SK-N-SH (cell line): Measurements from ENCODE around the gene SPTBN5. TPM values are rescaled to one million over a fixed set of nuclear protein-coding genes. Genes with fewer than 3 reads are reported as not detected.

Experiments used
- CTCF ChIA-PET: fragments of 300-600, 350-600 bp; formaldehyde crosslinking; extraction: SDS; loops from one replicate; lab custom pipeline; 2021; lab: Yijun Ruan, JAX
- POLR2A ChIA-PET: fragments of 350-600 bp; sonication (Branson Sonifier 250); formaldehyde crosslinking; extraction: SDS; loops from one replicate; lab custom pipeline; 2020; ENCODE audit warnings: antibody characterized with exemption, inconsistent platforms; lab: Yijun Ruan, JAX
- DNase-seq: peaks from one replicate; pipeline ENCODE4 v3.0.0; 2012
- H2AFZ ChIP-seq: fragments of 200-600 bp; sonication (generic); 2 replicates; pipeline ENCODE4 v1.8.1; 2016; ENCODE audit warnings: antibody characterized with exemption, mild to moderate bottlenecking, low read depth
- H3F3A ChIP-seq: fragments of 200-600 bp; sonication (generic); replicated peaks from 2 replicates; pipeline ENCODE3; 2016; ENCODE audit warnings: antibody characterized with exemption, mild to moderate bottlenecking; ENCODE audit not compliant: insufficient read depth
- H3K27ac ChIP-seq, 2 experiments: fragments of 200-500 bp in 1 of 2; fragments of 200-600 bp in 1 of 2; sonication (Bioruptor generic) in 1 of 2; sonication (generic), shearing (Covaris generic) in 1 of 2; 2 replicates each; pipeline versions ENCODE4 v1.5.1 to v1.6.1; 2014 to 2016; ENCODE audit warnings: low read depth in 2 of 2, inconsistent platforms in 1 of 2, low read length in 1 of 2, mild to moderate bottlenecking in 1 of 2, mixed read lengths in 1 of 2
- H3K27me3 ChIP-seq: fragments of 200-600 bp; sonication (generic), shearing (Covaris generic); 2 replicates; pipeline ENCODE4 v1.6.1; 2016; ENCODE audit warnings: mixed run types; ENCODE audit not compliant: insufficient read depth
- H3K36me3 ChIP-seq, 2 experiments: fragments of 200-500 bp in 1 of 2; fragments of 200-600 bp in 1 of 2; sonication (Bioruptor generic) in 1 of 2; sonication (generic) in 1 of 2; replicated peaks in 1 of 2; 2 replicates each; pipeline versions ENCODE3 to v1.5.1; 2014 to 2016; ENCODE audit warnings: low read length in 1 of 2, mild to moderate bottlenecking in 1 of 2; ENCODE audit not compliant: insufficient read depth in 2 of 2, control insufficient read depth in 1 of 2
- H3K4me1 ChIP-seq, 2 experiments: fragments of 200-500 bp in 1 of 2; fragments of 200-600 bp in 1 of 2; sonication (Bioruptor generic) in 1 of 2; sonication (generic), shearing (Covaris generic) in 1 of 2; 2 replicates each; pipeline versions ENCODE4 v1.5.1 to v1.6.1; 2014 to 2016; ENCODE audit warnings: low read depth in 1 of 2, low read length in 1 of 2, mixed run types in 1 of 2; ENCODE audit not compliant: insufficient read depth in 2 of 2, control insufficient read depth in 1 of 2
- H3K4me2 ChIP-seq: fragments of 200-600 bp; sonication (generic), shearing (Covaris generic); 2 replicates; pipeline ENCODE4 v1.6.1; 2017; ENCODE audit warnings: mixed run types
- H3K4me3 ChIP-seq, 2 experiments: fragments of 200-500 bp in 1 of 2; fragments of 200-600 bp in 1 of 2; sonication (Bioruptor generic) in 1 of 2; sonication (generic), shearing (Covaris generic) in 1 of 2; 2 replicates each; pipeline versions ENCODE4 v1.5.1 to v1.8.1; 2014 to 2016; ENCODE audit warnings: low read depth in 2 of 2, inconsistent platforms in 1 of 2, low read length in 1 of 2, mild to moderate bottlenecking in 1 of 2, mixed read lengths in 1 of 2, moderate library complexity in 1 of 2
- H3K79me2 ChIP-seq: fragments of 200-600 bp; sonication (generic); 2 replicates; pipeline ENCODE4 v1.8.1; 2017; ENCODE audit warnings: mild to moderate bottlenecking; ENCODE audit not compliant: insufficient read depth
- H3K9ac ChIP-seq: fragments of 200-600 bp; sonication (generic); 2 replicates; pipeline ENCODE4 v1.6.1; 2017; ENCODE audit warnings: mixed run types
- H3K9me2 ChIP-seq: fragments of 200-600 bp; sonication (generic); 2 replicates; pipeline ENCODE4 v1.6.1; 2017; ENCODE audit warnings: mixed run types
- H3K9me3 ChIP-seq: fragments of 200-600 bp; sonication (generic); 2 replicates; pipeline ENCODE4 v1.6.1; 2017; ENCODE audit warnings: mixed run types, mild to moderate bottlenecking, moderate library complexity
- H4K20me1 ChIP-seq: fragments of 200-600 bp; sonication (generic); 2 replicates; pipeline ENCODE4 v1.6.1; 2017; ENCODE audit warnings: mild to moderate bottlenecking, mixed run types; ENCODE audit not compliant: insufficient read depth
- CTCF ChIP-seq: fragments of 200-600 bp; sonication (generic); IDR thresholded peaks from 2 replicates; pipeline ENCODE4 v1.6.1; 2017; ENCODE audit warnings: antibody characterized with exemption, mild to moderate bottlenecking, moderate library complexity
- EZH2phosphoT487 ChIP-seq: fragments of 200-600 bp; sonication (generic); IDR thresholded peaks from 2 replicates; pipeline ENCODE4 v1.6.1; 2017; ENCODE audit warnings: low read depth, mixed run types, mild to moderate bottlenecking, antibody characterized with exemption, moderate library complexity, borderline replicate concordance
- FOSL2 ChIP-seq: IDR thresholded peaks from 2 replicates; pipeline ENCODE4 v1.4.0; 2012; ENCODE audit warnings: low read depth, mild to moderate bottlenecking, moderate library complexity, borderline replicate concordance
- FOXJ3 ChIP-seq: sonication (generic); formaldehyde crosslinking; IDR thresholded peaks from 2 replicates; pipeline ENCODE4 v1.5.1; 2020; ENCODE audit warnings: mild to moderate bottlenecking, missing genetic modification reagents
- GATA2 ChIP-seq: sonication (generic); formaldehyde crosslinking; IDR thresholded peaks from 2 replicates; pipeline ENCODE4 v1.5.0; 2020; ENCODE audit warnings: mild to moderate bottlenecking, missing genetic modification reagents
- IRF3 ChIP-seq: fragments of 150-350 bp; IDR thresholded peaks from 2 replicates; pipeline ENCODE4 v1.6.1; 2016; ENCODE audit warnings: mild to moderate bottlenecking, low read depth, low read length
- MEF2A ChIP-seq: IDR thresholded peaks from 2 replicates; pipeline ENCODE4 v1.4.0; 2012; ENCODE audit warnings: low read depth, borderline replicate concordance
- MXI1 ChIP-seq: IDR thresholded peaks from 2 replicates; pipeline ENCODE4 v1.6.1; 2012; ENCODE audit warnings: mild to moderate bottlenecking, low read depth, low read length, improper control_type of control experiment
- NFIC ChIP-seq: IDR thresholded peaks from 2 replicates; pipeline ENCODE4 v1.4.0; 2012; ENCODE audit warnings: borderline replicate concordance
- NRF1 ChIP-seq: IDR thresholded peaks from 2 replicates; pipeline ENCODE4 v1.6.1; 2012; ENCODE audit warnings: low read depth, mild to moderate bottlenecking, low read length
- PBX3 ChIP-seq: IDR thresholded peaks from 2 replicates; pipeline ENCODE4; 2012
- RCOR1 ChIP-seq: fragments of 150-350 bp; IDR thresholded peaks from 2 replicates; pipeline ENCODE4 v1.6.1; 2017; ENCODE audit warnings: antibody characterized with exemption, low read length
- REST ChIP-seq: IDR thresholded peaks from 2 replicates; pipeline ENCODE4 v1.6.1; 2012; ENCODE audit warnings: mild to moderate bottlenecking, low read depth, low read length, moderate library complexity
- RFX5 ChIP-seq: IDR thresholded peaks from 2 replicates; pipeline ENCODE4 v1.6.1; 2012; ENCODE audit warnings: mild to moderate bottlenecking, improper control_type of control experiment, low read length
- RXRA ChIP-seq: IDR thresholded peaks from 2 replicates; pipeline ENCODE4 v1.4.0; 2012; ENCODE audit warnings: low read depth, mild to moderate bottlenecking, borderline replicate concordance
- SMC3 ChIP-seq: IDR thresholded peaks from 2 replicates; pipeline ENCODE4 v1.6.1; 2012; ENCODE audit warnings: low read depth, low read length, improper control_type of control experiment
- TAF1 ChIP-seq: IDR thresholded peaks from 2 replicates; pipeline ENCODE4 v1.6.1; 2012; ENCODE audit warnings: low read depth, mild to moderate bottlenecking, low read length, moderate library complexity, borderline replicate concordance
- TEAD4 ChIP-seq: IDR thresholded peaks from 2 replicates; pipeline ENCODE4 v1.4.0; 2012; ENCODE audit warnings: mild to moderate bottlenecking, borderline replicate concordance; ENCODE audit not compliant: insufficient read depth
- USF1 ChIP-seq: IDR thresholded peaks from 2 replicates; pipeline ENCODE4 v1.4.0; 2012; ENCODE audit warnings: low read depth, borderline replicate concordance
- WGBS: methylation state at CpG from one replicate; pipeline ENCODE4 v1.1.6; 2017; ENCODE audit warnings: low lambda C conversion rate; 5-methylcytosine and 5-hydroxymethylcytosine counted together
- polyA plus RNA-seq, 3 experiments: library from polyadenylated mRNA; depleted of rRNA; stranded (reverse); fragments of >200 nt; gene quantifications; 2 replicates each; pipeline ENCODE4 v1.2.3, GENCODE V29; 2012

Gene SPTBN5
- polyA plus RNA-seq, 1 of the 3 experiments (the other 2 are of a cell fraction): 0.23 TPM

- H3K27me3 ChIP-seq: no peaks in the 10 kb centered on the region
- H3K4me2 ChIP-seq: no peak overlapping the region
- peaks cover 0 to 7% of the 10 kb centered on the region in 2 experiments for H3K36me3 ChIP-seq
- no peak overlapping the region for H3K4me3 ChIP-seq
- no peaks in the 10 kb centered on the region for H3F3A ChIP-seq
- no peak overlapping the region for H3K9ac ChIP-seq
- DNase-seq: no peak
- no peaks in the 10 kb centered on the region for H3K9me3 ChIP-seq
- POLR2A ChIA-PET: no interaction called here
- no peaks in the 10 kb centered on the region for H4K20me1 ChIP-seq
- TF ChIP-seq RXRA (no peak), GATA2 (no peak), RCOR1 (no peak), TAF1 (no peak)
- no peak overlapping the region for H2AFZ ChIP-seq
- no peak overlapping the region for H3K27ac ChIP-seq
- peaks cover 0 to 15% of the 10 kb centered on the region in 2 experiments; a peak in 1 of 4 replicates for H3K4me1 ChIP-seq
- no peaks in the 10 kb centered on the region for H3K9me2 ChIP-seq
- H3K79me2 ChIP-seq: no peaks in the 10 kb centered on the region
- 91% methylated on average over 10 of the region's 12 CpGs for WGBS
- CTCF ChIA-PET: interaction anchor here (1.1 kb wide), 1 partner anchor 63 kb away, joined by 3 read pairs; no protein-coding TSS in a partner anchor
Observed at GRCh38 chr15:41842229-41842628, 51.6 kb downstream of the SPTBN5 start.

GRCh38 chr15:41841131-41841530 is 52.7 kb downstream of the SPTBN5 start:
- Histone ChIP-seq H3K27ac (no peak overlapping the region; a peak in 1 of 4 replicates), H3K4me2 (no peak overlapping the region), H3K9me2 (no peaks in the 10 kb centered on the region), H4K20me1 (no peaks in the 10 kb centered on the region), H3K9me3 (no peaks in the 10 kb centered on the region), H3K79me2 (no peaks in the 10 kb centered on the region), H3K4me3 (no peak overlapping the region), H2AFZ (no peak overlapping the region), H3K27me3 (no peaks in the 10 kb centered on the region), H3K36me3 (peaks cover 0 to 5% of the 10 kb centered on the region in 2 experiments), H3K4me1 (peaks cover 0 to 15% of the 10 kb centered on the region in 2 experiments; a peak in 1 of 4 replicates), H3F3A (no peaks in the 10 kb centered on the region), H3K9ac (no peak overlapping the region)
- ChIA-PET CTCF (no interaction called here), POLR2A (no interaction called here)
- DNase-seq: no peak
- no CpG with 5 or more reads among the region's 10 CpGs for WGBS
- TF ChIP-seq EZH2phosphoT487 (no peak), NRF1 (no peak), FOSL2 (no peak), RFX5 (no peak), USF1 (no peak), CTCF (no peak), MEF2A (no peak), FOXJ3 (CRISPR knock-in tag) (no peak), MXI1 (no peak), RXRA (no peak), REST (no peak), GATA2 (no peak), IRF3 (no peak), NFIC (no peak), TEAD4 (no peak), PBX3 (no peak), SMC3 (no peak)
